A673 (cell line): ENCODE data around the gene NIM1K. TPM values are rescaled to one million over a fixed set of nuclear protein-coding genes. Genes with fewer than 3 reads are reported as not detected.

Experiments used
- BruUV-seq: library from RNA; stranded (reverse); fragments of 400-500 nt; replicated peaks from 2 replicates; lab custom pipeline; 2021; lab: Mats Ljungman, UMichigan
- CTCF ChIA-PET: fragments of 300-600 bp; sonication (Branson Sonifier 250); formaldehyde crosslinking; loops from one replicate; lab custom pipeline; 2022; ENCODE audit warnings: antibody characterized with exemption; lab: Charles Lee
- POLR2A ChIA-PET: fragments of 300-600 bp; sonication (Branson Sonifier 250); formaldehyde crosslinking; loops from one replicate; lab custom pipeline; 2022; ENCODE audit warnings: antibody characterized with exemption; ENCODE audit not compliant: low non-redundant PET; lab: Charles Lee
- DNase-seq: peaks from one replicate; pipeline ENCODE4 v3.0.0-alpha.2; 2015; ENCODE audit warnings: low spot score
- H3K27ac ChIP-seq: fragments of 200-600 bp; sonication (generic); 2 replicates; pipeline ENCODE4 v1.5.1; 2016; ENCODE audit warnings: mixed run types, low read depth, mild to moderate bottlenecking, mixed read lengths, antibody characterized with exemption, low read length; ENCODE audit not compliant: poor library complexity, severe bottlenecking
- H3K27me3 ChIP-seq: fragments of 200-600 bp; sonication (generic); replicated peaks from 2 replicates; pipeline ENCODE4 v1.6.1; 2017; ENCODE audit warnings: mixed run types, low read depth, mild to moderate bottlenecking, mixed read lengths, antibody characterized with exemption, low read length; ENCODE audit not compliant: insufficient read depth, poor library complexity
- H3K36me3 ChIP-seq: fragments of 200-600 bp; sonication (generic); 2 replicates; pipeline ENCODE4 v1.6.1; 2016; ENCODE audit warnings: mixed run types, mild to moderate bottlenecking, mixed read lengths, antibody characterized with exemption, low read length; ENCODE audit not compliant: insufficient read depth, poor library complexity, severe bottlenecking
- H3K4me1 ChIP-seq: fragments of 200-600 bp; sonication (generic); 2 replicates; pipeline ENCODE4 v1.6.1; 2017; ENCODE audit warnings: mixed run types, mild to moderate bottlenecking, mixed read lengths, antibody characterized with exemption, low read length; ENCODE audit not compliant: insufficient read depth, poor library complexity, severe bottlenecking
- H3K4me3 ChIP-seq: fragments of 200-600 bp; sonication (generic); 2 replicates; pipeline ENCODE4 v1.5.1; 2016; ENCODE audit warnings: low read depth, mixed run types, mild to moderate bottlenecking, mixed read lengths, low read length; ENCODE audit not compliant: poor library complexity, severe bottlenecking
- H3K9me3 ChIP-seq: fragments of 200-600 bp; sonication (generic); 2 replicates; pipeline ENCODE4 v1.6.1; 2016; ENCODE audit warnings: mixed run types, low read depth, mild to moderate bottlenecking, mixed read lengths, antibody characterized with exemption, low read length; ENCODE audit not compliant: poor library complexity, severe bottlenecking
- CTCF ChIP-seq: fragments of 300-800, 200-600 bp; sonication (generic); conservative IDR thresholded peaks from 2 replicates; pipeline ENCODE4 v1.5.1; 2017; ENCODE audit warnings: low read depth, mild to moderate bottlenecking, antibody characterized with exemption, low read length, moderate library complexity, mixed read lengths
- EZH2 ChIP-seq: fragments of 200-600 bp; sonication (generic); IDR thresholded peaks from 2 replicates; pipeline ENCODE4 v1.6.1; 2017; ENCODE audit warnings: borderline replicate concordance, low read depth, mild to moderate bottlenecking, mixed read lengths, antibody characterized with exemption, low read length; ENCODE audit not compliant: poor library complexity, severe bottlenecking
- intact Hi-C: fragments of 100-400 bp; cut with micrococcal nuclease; formaldehyde crosslinking; loops from one replicate; pipeline ENCODE4 v1.10.0; 2022; ENCODE audit not compliant: unreplicated experiment
- total RNA-seq: library from RNA; stranded (reverse); gene quantifications from 2 replicates; pipeline ENCODE4 v1.2.3, GENCODE V29; 2021

The NIM1K gene
- total RNA-seq, 1 experiment from 2014 or later = 0.41 TPM

DNA sequence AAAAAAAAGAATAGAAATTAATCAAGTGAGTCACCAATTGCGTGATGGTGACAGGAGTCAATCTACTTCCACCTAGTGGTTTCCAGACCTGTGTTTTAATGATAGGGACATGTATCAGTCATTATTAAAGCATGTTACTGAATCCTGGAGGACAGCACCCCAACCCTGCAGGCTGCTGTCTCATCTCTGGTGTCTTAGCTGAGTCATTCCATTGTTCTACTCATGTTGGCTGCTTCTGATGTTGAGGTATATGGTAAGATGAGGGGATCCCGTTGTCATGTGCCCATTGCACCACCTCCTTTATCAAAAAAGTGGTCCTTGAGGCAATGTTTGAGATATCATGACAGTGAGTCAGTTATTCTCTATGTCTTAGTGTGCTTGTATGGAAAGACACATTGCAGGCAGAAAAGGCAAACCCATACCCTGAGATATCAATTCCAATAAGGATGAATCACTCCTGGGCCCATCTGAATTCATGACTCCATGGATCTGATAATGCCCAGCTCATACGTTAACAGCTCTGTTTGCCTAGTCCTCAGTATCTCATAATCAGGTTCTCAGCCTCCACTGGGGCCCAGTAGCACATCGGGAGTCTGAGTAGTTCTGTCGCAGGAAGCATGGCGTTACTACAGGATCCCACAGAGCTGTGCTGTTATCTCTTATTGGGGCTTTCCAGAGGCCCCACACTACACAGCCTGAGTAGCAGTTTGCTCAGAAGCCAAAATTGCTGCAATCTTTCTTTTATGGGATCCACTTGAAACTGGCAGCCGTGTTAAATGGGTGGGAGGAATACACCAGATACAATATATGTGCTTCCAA is 90.0 kb downstream of the NIM1K start:
- intact Hi-C loops = no loop called here
- H3K4me1 ChIP-seq = no peaks in the 10 kb centered on the region
- no peaks in the 10 kb centered on the region for H3K27me3 ChIP-seq
- CTCF ChIA-PET = no interaction called here
- no peak overlapping the region for H3K27ac ChIP-seq
- DNase-seq = no peak
- H3K4me3 ChIP-seq = no peak overlapping the region
- no TSS peak for BruUV-seq
- POLR2A ChIA-PET = no interaction called here
- TF ChIP-seq EZH2 (no peak), CTCF (no peak)
- H3K9me3 ChIP-seq = no peaks in the 10 kb centered on the region
- H3K36me3 ChIP-seq = peaks cover 1% of the 10 kb centered on the region

DNA sequence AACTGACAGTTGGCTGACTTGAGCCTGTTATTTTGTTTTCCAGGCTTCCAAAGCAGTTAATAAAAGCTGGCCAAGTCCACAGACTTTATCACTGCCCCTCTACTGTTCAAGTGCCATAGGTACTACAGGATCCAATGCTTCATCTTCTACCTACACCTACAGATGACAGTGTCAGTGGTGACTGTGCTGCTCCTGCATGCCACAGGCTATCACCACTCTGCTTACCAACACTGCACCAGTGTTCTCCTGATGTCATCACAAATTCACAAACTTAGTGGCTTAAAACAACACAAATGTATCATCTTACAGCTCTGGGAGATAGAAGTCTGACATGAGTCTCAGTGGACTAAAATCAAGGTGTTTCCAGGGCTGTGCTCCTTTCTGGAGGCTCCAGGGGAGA is 94.6 kb downstream of the NIM1K start:
- Histone ChIP-seq H3K9me3 (no peaks in the 10 kb centered on the region), H3K27ac (peak overlapping the region; percentile 29), H3K4me1 (no peaks in the 10 kb centered on the region), H3K36me3 (peaks cover 47% of the 10 kb centered on the region), H3K4me3 (no peak overlapping the region), H3K27me3 (no peaks in the 10 kb centered on the region)
- ChIA-PET CTCF (no interaction called here), POLR2A (no interaction called here)
- intact Hi-C loops = no loop called here
- no peak for TF ChIP-seq EZH2
- no peak for TF ChIP-seq CTCF
- no TSS peak for BruUV-seq
- DNase-seq = no peak

DNA sequence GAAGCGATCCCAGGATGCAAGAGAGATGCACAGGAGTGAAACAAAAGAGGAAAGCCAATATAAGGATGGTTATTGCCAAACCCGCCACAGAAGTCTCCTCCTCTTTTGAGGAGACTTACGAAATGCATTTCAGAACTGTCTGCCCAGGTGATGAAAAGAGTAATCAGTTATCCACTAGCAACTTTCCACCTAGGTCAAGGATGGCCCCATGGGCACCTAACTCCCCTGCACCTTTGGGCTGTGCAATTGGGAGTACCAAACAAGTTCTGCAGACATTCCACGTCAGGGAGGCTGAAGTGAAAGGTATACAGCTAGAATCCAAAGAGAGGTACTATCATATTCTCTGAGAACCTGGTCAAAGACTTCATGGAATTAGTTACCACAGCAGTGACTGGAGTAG is 95.5 kb downstream of the NIM1K start:
- Histone ChIP-seq H3K4me3 (no peak overlapping the region), H3K4me1 (no peaks in the 10 kb centered on the region), H3K27me3 (no peaks in the 10 kb centered on the region), H3K36me3 (peaks cover 56% of the 10 kb centered on the region), H3K9me3 (no peaks in the 10 kb centered on the region), H3K27ac (peak overlapping the region; percentile 29)
- intact Hi-C loops = no loop called here
- TF ChIP-seq EZH2 (no peak), CTCF (no peak)
- BruUV-seq = no TSS peak
- no peak for DNase-seq
- ChIA-PET POLR2A (no interaction called here), CTCF (no interaction called here)
